Measurements from ENCODE around the gene MUC7.

Gene MUC7

DNA sequence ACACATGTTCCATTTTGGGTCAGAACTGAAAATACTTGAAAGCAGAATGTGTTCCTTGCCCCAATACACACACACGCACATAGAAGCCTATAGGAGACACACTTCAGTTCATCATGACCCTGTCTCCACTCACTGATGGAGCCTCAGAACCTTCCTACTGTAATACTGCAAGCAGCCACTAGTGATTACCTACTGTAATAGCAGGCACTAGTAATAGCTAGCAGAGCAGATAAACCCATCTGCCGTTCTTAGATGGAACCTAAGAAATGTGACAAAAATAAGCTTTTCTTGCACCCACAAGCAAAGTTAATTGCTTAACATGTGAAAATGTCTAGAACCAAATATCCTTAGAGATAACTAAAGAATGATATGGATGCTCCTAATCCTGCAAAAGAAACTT, 60.0 kb downstream of the MUC7 start:
- no peak for DNase-seq (ENCODE audit: insufficient read length, low spot score)
- no peak for FAIRE-seq
